ENCODE data around the gene LRP1B.

Gene LRP1B

DNA sequence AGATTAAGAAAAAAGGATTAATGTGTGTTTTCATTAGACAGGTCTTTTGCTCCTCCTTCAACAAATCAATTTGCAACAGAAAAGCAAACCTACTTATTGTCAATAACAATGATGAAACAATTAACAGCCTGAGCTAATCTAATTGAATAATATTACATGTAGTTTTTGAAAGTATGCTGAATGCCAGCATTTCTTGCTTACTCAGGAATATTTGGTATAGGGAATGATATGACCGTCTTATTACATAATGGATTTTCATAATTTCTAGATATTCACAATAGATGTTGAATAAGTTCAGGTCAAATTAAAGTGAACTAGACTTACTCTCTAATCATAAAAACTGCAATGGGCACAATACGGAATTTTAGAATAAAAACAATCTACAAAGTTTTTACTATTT, 1856.9 kb downstream of the LRP1B start:
- TF ChIP-seq, protein P1, sequence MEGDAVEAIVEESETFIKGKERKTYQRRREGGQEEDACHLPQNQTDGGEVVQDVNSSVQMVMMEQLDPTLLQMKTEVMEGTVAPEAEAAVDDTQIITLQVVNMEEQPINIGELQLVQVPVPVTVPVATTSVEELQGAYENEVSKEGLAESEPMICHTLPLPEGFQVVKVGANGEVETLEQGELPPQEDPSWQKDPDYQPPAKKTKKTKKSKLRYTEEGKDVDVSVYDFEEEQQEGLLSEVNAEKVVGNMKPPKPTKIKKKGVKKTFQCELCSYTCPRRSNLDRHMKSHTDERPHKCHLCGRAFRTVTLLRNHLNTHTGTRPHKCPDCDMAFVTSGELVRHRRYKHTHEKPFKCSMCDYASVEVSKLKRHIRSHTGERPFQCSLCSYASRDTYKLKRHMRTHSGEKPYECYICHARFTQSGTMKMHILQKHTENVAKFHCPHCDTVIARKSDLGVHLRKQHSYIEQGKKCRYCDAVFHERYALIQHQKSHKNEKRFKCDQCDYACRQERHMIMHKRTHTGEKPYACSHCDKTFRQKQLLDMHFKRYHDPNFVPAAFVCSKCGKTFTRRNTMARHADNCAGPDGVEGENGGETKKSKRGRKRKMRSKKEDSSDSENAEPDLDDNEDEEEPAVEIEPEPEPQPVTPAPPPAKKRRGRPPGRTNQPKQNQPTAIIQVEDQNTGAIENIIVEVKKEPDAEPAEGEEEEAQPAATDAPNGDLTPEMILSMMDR (IDR thresholded peaks at IDR 0.05; ENCODE audit: low read depth, low read length, missing control alignments): no peak
- DNase-seq (ENCODE audit: extremely low read depth, low read depth): no peak
- no peak overlapping the region for H3K4me3 ChIP-seq (replicated peaks; ENCODE audit: low read depth, low read length)

DNA sequence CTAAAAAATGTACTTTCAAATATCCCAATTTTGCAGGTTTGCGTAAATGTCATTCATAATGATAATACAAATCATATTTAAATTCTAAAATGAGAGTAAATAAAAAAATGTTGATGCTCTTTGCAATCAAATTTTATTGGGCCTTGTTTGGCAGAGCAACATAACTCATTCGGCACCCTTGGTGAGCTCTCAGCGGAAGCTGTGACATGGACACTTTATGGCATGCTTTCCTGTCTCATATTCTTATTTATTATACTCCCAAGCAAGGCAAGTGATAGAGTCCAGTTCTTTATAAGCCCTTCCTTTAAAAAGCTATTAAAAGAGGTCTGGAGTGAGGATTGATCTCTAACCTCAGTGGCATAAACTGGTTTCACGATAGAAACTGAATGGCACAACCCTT, 1857.4 kb downstream of the LRP1B start:
- TF ChIP-seq, protein P1 (IDR thresholded peaks at IDR 0.05; ENCODE audit: low read depth, low read length, missing control alignments): no peak
- DNase-seq (ENCODE audit: extremely low read depth, low read depth): no peak
- H3K4me3 ChIP-seq (replicated peaks; ENCODE audit: low read depth, low read length): no peak overlapping the region

DNA sequence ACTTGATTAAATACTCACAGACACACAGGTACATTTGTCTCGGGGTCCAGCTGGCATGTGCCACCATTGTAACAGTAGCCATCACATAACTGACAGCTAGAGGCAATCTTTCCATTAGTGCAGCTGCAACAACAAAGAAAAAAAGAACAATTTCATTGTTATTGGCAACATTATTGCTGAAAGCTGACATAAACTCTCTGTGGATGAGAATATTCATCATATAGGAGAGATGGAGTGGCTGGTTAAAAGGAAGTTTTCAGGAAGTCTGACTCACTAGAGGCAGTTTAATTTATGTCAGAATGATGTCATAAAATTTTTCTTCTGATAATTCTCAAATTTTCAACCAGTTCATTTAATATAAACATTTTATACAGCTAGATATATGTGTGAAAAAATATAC, 1860.6 kb downstream of the LRP1B start:
- no peak for DNase-seq (ENCODE audit: extremely low read depth, low read depth)
- H3K4me3 ChIP-seq (replicated peaks; ENCODE audit: low read depth, low read length): no peak overlapping the region
- TF ChIP-seq, protein P1 (IDR thresholded peaks at IDR 0.05; ENCODE audit: low read depth, low read length, missing control alignments): no peak

DNA sequence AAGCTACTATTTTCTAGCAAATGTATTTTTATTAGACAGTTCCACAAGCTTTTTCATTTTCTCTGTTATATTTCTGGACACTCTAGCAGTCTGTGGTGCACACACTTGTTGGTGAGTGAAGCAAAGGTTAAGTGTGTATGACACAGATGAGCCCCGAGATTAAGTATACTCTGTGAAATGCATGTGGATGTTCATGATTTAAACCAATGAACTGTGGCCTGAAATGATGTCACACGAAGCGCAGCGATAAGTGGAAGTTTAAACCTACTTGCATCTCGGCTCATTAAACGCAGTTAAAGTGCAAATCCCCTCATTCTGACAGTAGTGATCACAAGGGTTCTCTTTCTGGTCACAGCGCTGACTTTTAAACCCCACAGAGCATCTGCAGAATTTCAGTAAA, 1861.8 kb downstream of the LRP1B start:
- TF ChIP-seq, protein P1 (IDR thresholded peaks at IDR 0.05; ENCODE audit: low read depth, low read length, missing control alignments): no peak

DNA sequence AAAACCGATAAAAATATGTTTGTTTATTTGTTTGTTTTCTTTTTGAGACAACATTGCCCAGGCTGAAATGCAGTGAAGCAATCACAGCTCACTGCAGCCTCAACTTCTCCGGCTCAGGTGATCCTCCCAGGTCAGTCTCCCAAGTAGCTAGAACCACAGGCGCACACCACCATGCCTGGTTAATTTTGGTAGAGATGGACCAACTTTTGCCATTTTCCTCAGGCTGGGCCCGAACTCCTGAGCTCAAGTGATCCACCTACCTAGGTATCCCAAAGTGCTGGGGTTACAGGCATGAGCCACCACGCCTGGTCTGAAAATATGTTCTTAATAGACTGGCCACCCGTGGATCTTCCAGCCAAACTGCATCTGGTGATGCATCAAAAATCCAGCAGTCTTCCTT, 1867.9 kb downstream of the LRP1B start:
- no peak for DNase-seq (ENCODE audit: extremely low read depth, low read depth)
- TF ChIP-seq, protein P1 (IDR thresholded peaks at IDR 0.05; ENCODE audit: low read depth, low read length, missing control alignments): no peak
- no peak overlapping the region for H3K4me3 ChIP-seq (replicated peaks; ENCODE audit: low read depth, low read length)

More for the DNA sequence above, 1861.8 kb downstream of the LRP1B start:
- no peak for DNase-seq (ENCODE audit: extremely low read depth, low read depth)
- no peak overlapping the region for H3K4me3 ChIP-seq (replicated peaks; ENCODE audit: low read depth, low read length)

DNA sequence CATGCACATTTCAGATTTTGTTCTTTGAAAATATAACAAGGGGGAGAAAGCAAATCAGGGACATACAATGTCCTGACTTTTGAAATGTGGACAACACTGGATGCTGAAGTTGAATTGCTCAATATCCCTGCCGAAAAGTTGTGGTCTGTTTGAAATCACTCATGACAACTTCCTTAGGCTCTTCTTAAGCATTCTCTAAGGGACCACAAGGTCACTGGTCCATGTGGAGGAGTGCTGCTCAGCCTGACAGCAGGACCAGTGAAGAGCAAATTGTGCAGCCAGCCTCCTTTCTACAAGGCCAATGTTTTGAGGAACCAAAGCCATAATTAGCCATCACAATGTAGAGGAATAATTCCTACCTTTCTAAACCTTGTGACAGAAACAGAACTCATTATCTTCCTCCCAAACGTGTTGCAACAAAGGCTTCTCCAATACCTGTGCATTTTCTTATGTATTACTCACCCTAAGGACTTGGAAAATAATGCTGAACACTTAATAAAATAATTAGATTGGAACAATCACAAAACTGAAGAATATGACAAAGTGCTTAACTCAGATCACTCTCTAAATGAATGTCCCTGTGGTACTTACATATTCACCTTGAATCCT, 1873.0 kb downstream of the LRP1B start:
- TF ChIP-seq, protein P1 (IDR thresholded peaks at IDR 0.05; ENCODE audit: low read depth, low read length, missing control alignments): no peak
- no peak overlapping the region for H3K4me3 ChIP-seq (replicated peaks; ENCODE audit: low read depth, low read length)
- DNase-seq (ENCODE audit: extremely low read depth, low read depth): no peak

DNA sequence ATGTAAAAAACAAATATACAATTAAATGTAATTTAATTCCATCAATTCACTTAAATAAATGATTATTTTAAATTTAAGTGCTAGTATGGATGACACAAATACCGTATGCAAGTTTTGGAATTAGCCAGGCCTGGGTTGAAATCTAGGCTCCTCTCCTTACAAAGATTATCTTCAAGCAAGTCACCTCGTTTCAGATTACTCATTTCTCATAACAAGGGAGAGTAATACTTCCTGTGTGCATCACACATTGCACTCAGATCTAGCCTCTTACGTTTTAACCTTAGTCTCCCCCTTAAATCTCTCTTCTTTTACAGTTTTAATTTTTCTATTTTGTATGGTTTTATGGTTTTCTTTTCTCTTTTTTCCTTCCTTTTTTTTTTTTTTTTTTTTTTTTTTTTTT, 1874.7 kb downstream of the LRP1B start:
- no peak overlapping the region for H3K4me3 ChIP-seq (replicated peaks; ENCODE audit: low read depth, low read length)
- TF ChIP-seq, protein P1 (IDR thresholded peaks at IDR 0.05; ENCODE audit: low read depth, low read length, missing control alignments): no peak
- no peak for DNase-seq (ENCODE audit: extremely low read depth, low read depth)
